H1 (cell line): ENCODE measurements around the gene DDR1. TPM values are rescaled to one million over a fixed set of nuclear protein-coding genes. Genes with fewer than 3 reads are reported as not detected.

ENCODE experiments used
- BCL11A ChIP-seq, 2 experiments: IDR thresholded peaks; one replicate each; pipeline ENCODE4 v1.6.1; 2011; ENCODE audit warnings: low read depth in 2 of 2, low read length in 2 of 2, mild to moderate bottlenecking in 2 of 2
- CTBP2 ChIP-seq: IDR thresholded peaks from 2 replicates; pipeline ENCODE4 v1.7.0; 2011; ENCODE audit warnings: borderline replicate concordance, mild to moderate bottlenecking, moderate library complexity, mixed read lengths, low read length; ENCODE audit not compliant: insufficient read depth, insufficient read length
- GTF2F1 ChIP-seq: IDR thresholded peaks from 2 replicates; pipeline ENCODE4 v1.6.1; 2012; ENCODE audit warnings: low read depth, low read length, improper control_type of control experiment, borderline replicate concordance
- KDM5A ChIP-seq: fragments of 200-600 bp; IDR thresholded peaks from 2 replicates; pipeline ENCODE4 v1.7.1; 2012; ENCODE audit warnings: mild to moderate bottlenecking, low read length, inconsistent platforms, mixed read lengths
- POU5F1 ChIP-seq: IDR thresholded peaks from 2 replicates; pipeline ENCODE4 v1.6.1; 2011; ENCODE audit warnings: low read depth, mild to moderate bottlenecking, low read length, moderate library complexity
- TAF7 ChIP-seq: optimal IDR thresholded peaks from 2 replicates; pipeline ENCODE3; 2011; ENCODE audit warnings: low read depth, mild to moderate bottlenecking, inconsistent platforms, low read length, moderate library complexity, borderline replicate concordance
- polyA plus RNA-seq, 7 experiments: library from polyadenylated mRNA; depleted of rRNA in 3 of 7; stranded (reverse) in 5 of 7; unstranded in 2 of 7; fragments of >200 nt in 5 of 7; fragments of 200-250 nt in 2 of 7; gene quantifications; 1 replicate in 5 of 7; 2 replicates in 1 of 7; 4 replicates in 1 of 7; pipeline versions ENCODE4 v1.2.1 to v1.2.3, GENCODE V29; 2011 to 2013; ENCODE audit warnings: missing spikeins in 2 of 7, mixed read lengths in 2 of 7
- total RNA-seq: library from RNA; stranded (reverse); fragmentation: NEBNext Ultra II Directional; extraction: Animal tissue kit (Norgen Biotek cat#: 25700); gene quantifications from 2 replicates; pipeline ENCODE4 v1.2.1, GENCODE V29; 2021
- TF ChIP-seq, protein P1 (sequence below), 3 experiments: IDR thresholded peaks; 1 replicate in 2 of 3; 2 replicates in 1 of 3; pipeline versions ENCODE4 v1.5.1 to v1.6.1; 2011; ENCODE audit warnings: low read length in 3 of 3, mild to moderate bottlenecking in 3 of 3, inconsistent platforms in 2 of 3, low read depth in 1 of 3, moderate library complexity in 1 of 3; ENCODE audit not compliant: insufficient read depth in 1 of 3; ENCODE audit errors: control extremely low read depth in 1 of 3

The DDR1 gene
- total and polyA plus RNA-seq, 2 of the 8 experiments (the other 6 are each of a cell fraction or from before 2014, with no cell fraction given): 99.4 to 181 TPM

GRCh38 chr6:30837432-30837831 lies 46.9 kb upstream of the DDR1 start (continued):
- TF ChIP-seq CTBP2 (no peak), POU5F1 (no peak), KDM5A (no peak), GTF2F1 (no peak), TAF7 (no peak), BCL11A (IDR thresholded peaks at IDR 0.05; ENCODE audit: low read depth in 2 of 2, low read length in 2 of 2) (no peak)
- TF ChIP-seq, protein P1, sequence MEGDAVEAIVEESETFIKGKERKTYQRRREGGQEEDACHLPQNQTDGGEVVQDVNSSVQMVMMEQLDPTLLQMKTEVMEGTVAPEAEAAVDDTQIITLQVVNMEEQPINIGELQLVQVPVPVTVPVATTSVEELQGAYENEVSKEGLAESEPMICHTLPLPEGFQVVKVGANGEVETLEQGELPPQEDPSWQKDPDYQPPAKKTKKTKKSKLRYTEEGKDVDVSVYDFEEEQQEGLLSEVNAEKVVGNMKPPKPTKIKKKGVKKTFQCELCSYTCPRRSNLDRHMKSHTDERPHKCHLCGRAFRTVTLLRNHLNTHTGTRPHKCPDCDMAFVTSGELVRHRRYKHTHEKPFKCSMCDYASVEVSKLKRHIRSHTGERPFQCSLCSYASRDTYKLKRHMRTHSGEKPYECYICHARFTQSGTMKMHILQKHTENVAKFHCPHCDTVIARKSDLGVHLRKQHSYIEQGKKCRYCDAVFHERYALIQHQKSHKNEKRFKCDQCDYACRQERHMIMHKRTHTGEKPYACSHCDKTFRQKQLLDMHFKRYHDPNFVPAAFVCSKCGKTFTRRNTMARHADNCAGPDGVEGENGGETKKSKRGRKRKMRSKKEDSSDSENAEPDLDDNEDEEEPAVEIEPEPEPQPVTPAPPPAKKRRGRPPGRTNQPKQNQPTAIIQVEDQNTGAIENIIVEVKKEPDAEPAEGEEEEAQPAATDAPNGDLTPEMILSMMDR (IDR thresholded peaks at IDR 0.05; ENCODE audit: control extremely low read depth in 1 of 3, insufficient read depth in 1 of 3, low read depth in 1 of 3, low read length in 3 of 3): no peak
- TF ChIP-seq, all 59 proteins: peak for 0
